ENCODE measurements around the gene ADSL. TPM values are rescaled to one million over a fixed set of nuclear protein-coding genes. Genes with fewer than 3 reads are reported as not detected.
A peak's percentile ranks its signal among the peaks of the same experiment; 100 is the strongest.

ADSL gene
- total RNA-seq, 4 donors from 2014 or later = 36.1 to 71.8 (median 58.1) TPM

DNA sequence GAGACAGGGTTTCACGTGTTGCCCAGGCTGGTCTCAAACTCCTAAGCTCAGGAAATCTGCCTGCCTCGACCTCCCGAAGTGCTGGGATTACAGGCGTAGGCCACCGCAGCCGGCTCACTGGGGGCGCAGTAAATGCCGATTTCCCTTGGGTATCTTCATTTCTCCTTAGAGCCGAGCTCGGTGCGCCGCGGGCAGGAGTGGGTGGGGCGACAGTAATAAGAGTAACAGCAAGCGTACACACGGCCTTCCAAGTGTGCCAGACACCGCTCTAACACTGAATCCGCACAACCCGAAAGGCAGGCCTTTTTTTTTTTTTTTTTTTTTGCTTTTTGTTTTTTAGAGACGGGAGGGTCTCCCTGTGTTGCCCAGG, 500 bp upstream of the ADSL start:
- no peak for DNase-seq (ENCODE audit: low spot score in 2 of 2)
- TF ChIP-seq POLR2A (IDR thresholded peaks at IDR 0.05) (no peak), EP300 (IDR thresholded peaks at IDR 0.05) (no peak)
- TF ChIP-seq, protein P1, sequence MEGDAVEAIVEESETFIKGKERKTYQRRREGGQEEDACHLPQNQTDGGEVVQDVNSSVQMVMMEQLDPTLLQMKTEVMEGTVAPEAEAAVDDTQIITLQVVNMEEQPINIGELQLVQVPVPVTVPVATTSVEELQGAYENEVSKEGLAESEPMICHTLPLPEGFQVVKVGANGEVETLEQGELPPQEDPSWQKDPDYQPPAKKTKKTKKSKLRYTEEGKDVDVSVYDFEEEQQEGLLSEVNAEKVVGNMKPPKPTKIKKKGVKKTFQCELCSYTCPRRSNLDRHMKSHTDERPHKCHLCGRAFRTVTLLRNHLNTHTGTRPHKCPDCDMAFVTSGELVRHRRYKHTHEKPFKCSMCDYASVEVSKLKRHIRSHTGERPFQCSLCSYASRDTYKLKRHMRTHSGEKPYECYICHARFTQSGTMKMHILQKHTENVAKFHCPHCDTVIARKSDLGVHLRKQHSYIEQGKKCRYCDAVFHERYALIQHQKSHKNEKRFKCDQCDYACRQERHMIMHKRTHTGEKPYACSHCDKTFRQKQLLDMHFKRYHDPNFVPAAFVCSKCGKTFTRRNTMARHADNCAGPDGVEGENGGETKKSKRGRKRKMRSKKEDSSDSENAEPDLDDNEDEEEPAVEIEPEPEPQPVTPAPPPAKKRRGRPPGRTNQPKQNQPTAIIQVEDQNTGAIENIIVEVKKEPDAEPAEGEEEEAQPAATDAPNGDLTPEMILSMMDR (IDR thresholded peaks at IDR 0.05) = no peak
- Histone ChIP-seq H3K36me3 (peaks cover 0 to 17% (median 2%) of the 10 kb centered on the region in 3 donors), H3K27ac (peak overlapping the region; percentile 83 to 94 (median 88)), H3K4me3 (peak overlapping the region; percentile 78 to 95 (median 82)), H3K27me3 (no peaks in the 10 kb centered on the region), H3K4me1 (peaks cover 0 to 29% (median 17%) of the 10 kb centered on the region in 4 donors), H3K9me3 (no peaks in the 10 kb centered on the region)
- WGBS, 2 donors = 0% methylated on average over 20 of the region's 20 CpGs

DNA sequence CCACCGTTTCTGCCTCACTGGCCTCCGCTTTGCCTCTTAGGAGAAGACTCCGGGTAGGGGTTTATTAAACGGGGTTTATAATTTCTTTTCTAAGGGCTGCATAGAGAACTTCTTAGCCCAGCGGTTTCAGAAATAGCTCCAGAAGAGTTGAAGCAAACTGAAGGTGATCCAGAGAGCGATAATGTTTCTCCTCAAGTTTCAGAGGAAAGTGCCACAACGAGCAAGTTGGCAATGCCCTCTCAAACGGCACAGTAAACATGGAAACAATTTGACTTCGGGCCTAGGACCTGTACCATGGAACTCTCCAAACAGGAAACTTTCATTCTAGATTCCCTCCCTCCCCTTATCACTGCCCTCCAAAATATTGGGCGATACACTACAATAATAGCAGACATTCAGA, 1.0 kb downstream of the ADSL start:
- H3K4me3 ChIP-seq = peak overlapping the region; percentile 78 to 95 (median 82)
- H3K36me3 ChIP-seq = peaks cover 0 to 32% (median 4%) of the 10 kb centered on the region in 3 donors
- peak overlapping the region; percentile 83 to 94 (median 88) for H3K27ac ChIP-seq
- no peak for DNase-seq (ENCODE audit: low spot score in 2 of 2)
- no peaks in the 10 kb centered on the region for H3K27me3 ChIP-seq
- 17 to 19% methylated on average over 10 of the region's 10 CpGs for WGBS, 2 donors
- H3K9me3 ChIP-seq = no peaks in the 10 kb centered on the region
- peaks cover 0 to 29% (median 17%) of the 10 kb centered on the region in 4 donors for H3K4me1 ChIP-seq
- TF ChIP-seq, protein P1 (IDR thresholded peaks at IDR 0.05) = no peak

DNA sequence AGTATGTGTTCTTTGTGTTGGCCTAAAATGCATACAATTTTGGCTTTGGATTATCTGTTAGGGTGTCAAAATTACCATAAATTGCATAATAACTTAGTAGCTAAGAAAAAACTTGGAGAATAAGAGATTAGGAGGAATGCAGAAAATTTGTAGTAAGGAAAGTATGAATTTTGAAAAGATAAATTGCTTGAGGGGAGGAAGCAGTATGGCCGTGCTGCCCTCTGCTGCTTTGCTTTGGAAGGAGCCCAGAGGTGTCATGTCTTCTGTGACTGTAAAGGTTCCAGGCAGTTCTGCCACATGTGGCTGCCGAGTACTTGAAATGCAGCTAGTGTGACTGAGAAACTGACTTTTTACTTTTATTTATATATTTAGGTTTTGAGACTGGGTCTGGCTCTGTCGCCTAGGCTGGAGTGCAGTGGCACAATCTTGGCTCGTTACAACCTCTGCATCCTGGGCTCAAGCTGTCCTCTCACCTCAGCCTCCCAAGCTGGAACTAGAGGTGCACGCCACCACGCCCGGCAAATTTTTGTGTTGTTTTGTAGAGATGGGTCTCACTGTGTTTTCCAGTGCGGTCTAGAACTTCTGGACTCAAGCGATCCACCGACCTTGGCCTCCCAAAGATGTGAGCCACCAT, 1.8 kb downstream of the ADSL start:
- peaks cover 0 to 40% (median 4%) of the 10 kb centered on the region in 3 donors for H3K36me3 ChIP-seq
- H3K4me3 ChIP-seq = no peak overlapping the region
- peak overlapping the region in 2 of 4 donors; percentile 40 to 94 for H3K27ac ChIP-seq
- no peaks in the 10 kb centered on the region for H3K27me3 ChIP-seq
- DNase-seq (ENCODE audit: low spot score in 2 of 2) = peak; percentile 37 to 69
- peaks cover 0 to 29% (median 17%) of the 10 kb centered on the region in 4 donors for H3K4me1 ChIP-seq
- TF ChIP-seq, protein P1 (IDR thresholded peaks at IDR 0.05) = peak; percentile 65 to 77 (median 71)
- TF ChIP-seq EP300 (IDR thresholded peaks at IDR 0.05) = peak in 1 of 2 donors; percentile 23
- TF ChIP-seq POLR2A (IDR thresholded peaks at IDR 0.05) = no peak
- WGBS, 2 donors = 69 to 72% methylated on average over 10 of the region's 10 CpGs
- H3K9me3 ChIP-seq = no peaks in the 10 kb centered on the region

DNA sequence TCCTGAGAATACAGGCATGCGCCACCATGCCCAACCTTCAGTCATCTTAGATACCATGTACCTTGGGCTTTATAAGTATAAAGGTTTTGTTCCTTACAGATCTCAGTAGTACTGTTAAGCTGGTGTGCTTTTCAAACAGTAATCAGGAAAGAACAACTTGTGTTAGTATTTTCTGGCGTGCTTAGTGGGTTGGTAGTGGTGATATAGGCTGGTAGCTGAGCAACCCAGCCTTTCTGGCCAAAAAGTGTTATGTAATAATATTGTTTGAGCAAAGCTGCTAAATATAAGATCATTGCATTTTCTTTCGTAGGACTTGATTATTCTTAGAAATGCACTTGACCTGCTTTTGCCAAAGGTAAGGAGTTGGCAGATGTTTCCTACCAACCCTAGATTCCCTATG, 6.5 kb downstream of the ADSL start:
- Histone ChIP-seq H3K36me3 (peaks cover 0 to 86% (median 8%) of the 10 kb centered on the region in 3 donors), H3K27me3 (no peaks in the 10 kb centered on the region), H3K4me1 (peaks cover 0 to 12% (median 5%) of the 10 kb centered on the region in 4 donors), H3K4me3 (no peak overlapping the region), H3K9me3 (no peaks in the 10 kb centered on the region), H3K27ac (no peak overlapping the region)
- TF ChIP-seq EP300 (IDR thresholded peaks at IDR 0.05) = no peak
- TF ChIP-seq POLR2A (IDR thresholded peaks at IDR 0.05) = no peak
- TF ChIP-seq, protein P1 (IDR thresholded peaks at IDR 0.05) = no peak
- 87 to 94% methylated on average over 3 of the region's 3 CpGs for WGBS, 2 donors
- no peak for DNase-seq (ENCODE audit: low spot score in 2 of 2)

DNA sequence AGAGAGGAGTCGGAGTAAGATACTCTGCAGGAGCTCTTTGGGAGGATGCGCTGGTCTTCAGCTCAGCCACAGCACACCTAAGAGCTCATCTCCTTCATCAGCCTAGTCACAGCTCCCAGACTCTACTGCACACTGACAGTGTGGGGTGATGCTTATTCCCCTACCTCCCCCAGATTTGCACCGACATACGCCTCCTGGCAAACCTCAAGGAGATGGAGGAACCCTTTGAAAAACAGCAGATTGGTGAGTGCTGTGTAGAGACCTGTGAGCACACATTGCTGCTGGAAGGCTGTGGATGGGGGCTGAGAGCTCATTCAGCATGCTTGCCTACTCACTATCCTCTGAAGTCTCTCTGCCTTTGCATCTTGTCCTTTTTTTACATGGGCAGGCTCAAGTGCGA, 14.8 kb downstream of the ADSL start:
- Histone ChIP-seq H3K9me3 (no peaks in the 10 kb centered on the region), H3K27ac (no peak overlapping the region), H3K4me1 (no peaks in the 10 kb centered on the region), H3K4me3 (no peak overlapping the region), H3K36me3 (peaks cover 3 to 100% (median 68%) of the 10 kb centered on the region in 3 donors), H3K27me3 (no peaks in the 10 kb centered on the region)
- WGBS, 2 donors = 97 to 99% methylated on average over 5 of the region's 5 CpGs
- TF ChIP-seq, protein P1 (IDR thresholded peaks at IDR 0.05) = no peak
- TF ChIP-seq POLR2A (IDR thresholded peaks at IDR 0.05) (no peak), EP300 (IDR thresholded peaks at IDR 0.05) (no peak)
- no peak for DNase-seq (ENCODE audit: low spot score in 2 of 2)

Measured in tibial nerve (tissue), 4 donors.